GM19397 (cell line): ENCODE data around the gene COX7B2.
A peak's percentile ranks its signal among the peaks of the same experiment; 100 is the strongest.

ENCODE experiments used
- ATAC-seq: cut with Tn5 transposase; IDR thresholded peaks from one replicate; pipeline ENCODE4 v1.9.1; 2021; ENCODE audit warnings: mild to moderate bottlenecking, moderate library complexity; ENCODE audit not compliant: unreplicated experiment

Gene COX7B2, protein sequence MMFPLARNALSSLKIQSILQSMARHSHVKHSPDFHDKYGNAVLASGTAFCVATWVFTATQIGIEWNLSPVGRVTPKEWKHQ

GRCh38 chr4:46909078-46909477 lies at the start of gene COX7B2:
Gene COX7B2 (minus strand): TSS chr4:46909245. CDS start chr4:46735192, 174,053 bp downstream.
- no peak for ATAC-seq

GRCh38 chr4:46956451-46956850 lies 47.4 kb upstream of the COX7B2 start:
- no peak for ATAC-seq

- ATAC-seq = no peak
These were observed 46.6 kb upstream of the COX7B2 start for GRCh38 chr4:46955601-46956000.

DNA sequence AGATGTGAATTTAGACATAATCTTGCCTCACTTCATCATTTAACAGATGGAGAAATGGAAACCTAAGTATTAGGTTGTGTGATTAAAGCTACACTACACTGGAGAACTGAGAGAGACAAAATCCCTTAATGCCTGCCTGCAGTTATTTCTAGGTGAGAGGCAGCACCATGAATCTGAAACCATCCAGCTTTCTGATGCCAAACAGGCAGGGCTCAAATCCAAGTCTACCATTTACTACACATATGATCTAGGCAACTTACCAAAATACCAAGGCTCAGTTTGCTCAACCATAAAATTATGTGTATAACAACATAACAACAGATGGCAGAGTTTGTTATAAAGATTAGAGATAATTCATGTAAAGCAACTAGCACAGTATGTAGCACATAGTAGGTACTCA lies 45.6 kb upstream of the COX7B2 start:
- ATAC-seq = no peak

GRCh38 chr4:46953564-46953963 lies 44.5 kb upstream of the COX7B2 start:
- ATAC-seq = no peak

- ATAC-seq = no peak
These were observed 43.4 kb upstream of the COX7B2 start for GRCh38 chr4:46952451-46952850.

DNA sequence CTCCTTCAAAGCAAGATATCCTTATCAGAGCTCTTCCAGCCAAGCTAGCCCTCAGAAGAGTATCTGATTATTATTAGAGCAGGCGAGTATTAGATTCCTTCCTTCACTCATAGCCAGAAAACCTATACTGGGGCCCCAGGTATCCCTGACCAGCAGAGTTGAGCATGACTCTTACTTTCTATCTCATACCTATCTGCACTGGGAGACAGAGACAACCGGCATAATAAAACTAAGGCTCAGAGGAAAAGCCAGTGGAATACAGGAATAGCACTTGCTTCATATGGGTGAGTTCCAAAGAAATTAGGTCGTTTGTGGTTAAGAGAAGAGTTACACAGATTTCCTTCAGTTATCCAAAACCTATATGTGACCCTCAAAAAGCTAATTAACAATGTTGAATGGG lies 41.8 kb upstream of the COX7B2 start:
- ATAC-seq = no peak

- ATAC-seq = no peak
These were observed 40.8 kb upstream of the COX7B2 start for GRCh38 chr4:46949822-46950221.

- ATAC-seq = no peak
These were observed 38.5 kb upstream of the COX7B2 start for GRCh38 chr4:46947541-46947940.

DNA sequence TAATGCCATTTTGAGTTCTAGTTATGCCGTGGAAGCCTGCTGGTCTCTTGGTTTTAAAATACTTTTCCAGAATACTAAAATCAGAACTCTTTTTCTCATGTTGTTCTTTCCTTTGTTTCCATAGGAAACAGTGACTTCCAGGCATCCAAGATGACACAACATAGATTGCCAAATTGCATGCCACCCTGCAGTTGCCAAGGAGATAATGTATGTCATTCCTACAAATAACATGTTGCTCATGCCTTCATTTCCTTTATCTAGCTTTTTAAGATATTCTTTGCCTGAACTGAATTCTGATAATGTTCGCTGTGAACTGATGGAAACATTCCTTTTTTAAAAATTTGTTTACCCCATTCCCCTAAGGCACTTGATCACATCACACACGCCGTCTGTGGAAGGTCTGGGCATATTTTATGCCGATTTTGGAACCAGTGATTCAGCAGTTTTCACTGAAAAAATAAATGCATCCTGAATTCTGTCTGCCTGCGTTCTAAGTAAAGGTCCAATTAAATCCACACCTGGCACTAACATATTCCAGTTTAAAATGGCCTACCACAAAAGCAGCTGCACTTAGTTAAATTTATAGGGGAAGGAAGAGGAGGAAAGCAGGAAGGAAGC lies 38.0 kb upstream of the COX7B2 start:
- no peak for ATAC-seq

GRCh38 chr4:46945062-46945461 lies 36.0 kb upstream of the COX7B2 start:
- no peak for ATAC-seq

DNA sequence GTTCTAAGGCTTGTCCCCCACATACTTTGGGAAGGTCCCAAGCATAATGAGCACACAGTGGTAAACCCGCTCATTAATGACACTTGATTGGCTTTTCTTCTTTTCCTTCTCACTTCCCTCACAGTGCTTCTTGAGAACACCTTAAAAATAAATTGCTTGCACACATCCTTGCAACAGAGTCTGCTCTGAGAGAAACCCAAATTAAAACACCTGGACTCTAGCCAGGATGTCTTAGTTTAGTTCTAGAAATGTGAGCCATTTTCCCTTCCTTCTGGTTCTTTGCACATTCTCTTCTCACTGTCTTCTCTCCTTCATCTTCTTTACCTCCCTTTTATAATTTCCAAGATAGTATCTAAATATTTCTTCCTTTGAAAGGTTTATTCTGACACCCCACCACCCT lies 35.3 kb upstream of the COX7B2 start:
- no peak for ATAC-seq

DNA sequence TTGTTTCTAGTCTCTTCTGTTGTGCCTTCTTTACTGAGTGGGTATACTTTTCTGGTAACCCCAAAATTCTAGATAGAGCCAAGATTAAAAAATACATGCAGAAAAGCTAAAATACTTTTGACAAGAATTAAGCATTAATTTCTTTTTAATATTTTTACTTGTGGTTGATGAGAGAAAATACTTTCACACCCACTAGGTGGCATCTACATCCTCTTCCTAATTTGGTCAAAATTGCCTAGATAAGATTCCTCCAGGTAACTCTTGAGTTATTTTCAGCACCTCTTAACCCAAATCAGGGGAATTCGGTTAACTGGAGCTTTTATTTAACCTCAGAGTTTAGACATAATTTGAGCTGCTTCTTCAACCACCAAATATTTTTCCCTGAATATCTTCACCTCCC lies 28.4 kb upstream of the COX7B2 start:
- no peak for ATAC-seq

- no peak for ATAC-seq
These were observed 25.7 kb upstream of the COX7B2 start for GRCh38 chr4:46934726-46935125.

GRCh38 chr4:46933686-46934085 lies 24.6 kb upstream of the COX7B2 start:
- ATAC-seq = no peak

DNA sequence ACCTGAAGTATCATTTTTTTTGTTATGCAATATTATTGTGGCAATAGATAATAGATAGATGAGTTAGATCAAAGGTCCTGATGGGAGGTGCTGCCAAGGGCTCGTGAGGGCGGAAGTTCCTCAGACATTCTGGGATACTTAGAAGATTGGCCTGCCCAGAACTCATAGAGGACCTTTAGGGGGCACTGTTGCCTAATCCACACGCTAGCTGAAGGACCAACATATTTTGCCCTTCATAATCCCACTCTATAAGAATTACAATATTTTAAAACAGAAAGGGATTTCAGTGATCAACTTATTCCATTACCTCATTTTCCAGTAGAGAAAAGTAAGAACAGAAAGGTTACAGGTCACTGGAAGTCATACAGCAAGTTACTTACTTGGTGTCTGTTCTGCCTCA lies 22.9 kb upstream of the COX7B2 start:
- ATAC-seq = peak; percentile 60

DNA sequence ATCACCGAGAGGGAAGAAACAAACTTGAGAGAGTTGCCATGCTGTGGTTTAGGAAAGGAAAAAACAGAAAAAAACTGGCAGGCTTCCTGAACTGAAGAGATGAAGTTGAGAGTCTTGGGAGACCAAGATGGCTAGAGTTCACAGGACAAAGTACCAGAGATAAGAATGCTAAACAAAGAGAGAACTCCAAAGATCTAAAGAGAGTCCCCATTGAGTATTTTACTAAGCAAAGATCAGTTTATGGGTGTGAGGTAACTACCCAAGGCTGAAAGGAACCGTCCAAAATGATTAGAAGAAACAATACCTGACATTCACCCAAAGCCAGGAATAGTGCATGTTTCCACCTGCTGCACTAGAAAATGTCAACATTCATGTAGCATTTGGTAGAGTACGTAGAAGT lies 21.8 kb upstream of the COX7B2 start:
- ATAC-seq = no peak

- no peak for ATAC-seq
These were observed 18.2 kb upstream of the COX7B2 start for GRCh38 chr4:46927201-46927600.

- no peak for ATAC-seq
These were observed 15.9 kb upstream of the COX7B2 start for GRCh38 chr4:46924789-46925529.

DNA sequence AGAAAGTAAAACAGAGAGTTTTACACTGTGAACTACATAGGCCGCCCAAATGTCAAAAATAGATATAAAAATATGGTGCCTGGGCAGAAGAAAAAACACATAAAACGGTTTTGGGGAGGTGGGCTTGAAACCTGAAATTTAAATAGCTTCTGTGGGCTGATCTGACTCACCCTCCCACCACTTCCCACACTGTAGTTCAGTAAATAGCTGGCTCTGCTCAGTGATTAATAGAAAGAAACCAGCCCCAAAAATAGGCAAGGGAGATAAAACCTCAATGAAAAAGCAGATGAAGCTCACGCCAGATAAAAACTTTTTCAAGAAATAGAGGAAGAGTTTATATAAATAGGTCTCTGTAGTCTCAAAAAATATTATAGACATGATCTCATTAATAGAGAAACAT lies 13.2 kb upstream of the COX7B2 start:
- no peak for ATAC-seq

- ATAC-seq = no peak
These were observed 897 bp downstream of the COX7B2 start for GRCh38 chr4:46908148-46908547.

DNA sequence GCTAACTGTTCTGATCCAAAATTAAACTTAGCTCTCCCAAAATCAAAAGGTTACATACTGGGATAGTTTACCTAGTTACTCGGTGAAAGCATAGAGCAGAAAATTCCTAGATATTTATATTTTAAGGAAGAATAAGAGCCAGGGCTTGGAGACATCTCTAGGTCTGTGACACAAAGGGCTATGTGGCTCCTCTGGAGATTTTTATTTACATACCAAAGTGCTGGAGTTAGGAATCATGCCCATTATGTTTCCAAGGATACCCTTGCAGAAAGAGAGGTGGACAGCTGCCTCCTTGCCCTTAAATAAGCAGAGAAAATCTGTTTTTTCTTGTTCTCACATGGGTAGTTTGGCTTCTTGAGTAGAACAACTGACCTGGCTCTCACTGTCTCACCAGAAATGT lies 9.0 kb downstream of the COX7B2 start:
- no peak for ATAC-seq

GRCh38 chr4:46894826-46895225 lies 14.2 kb downstream of the COX7B2 start:
- ATAC-seq = no peak
